ENCODE data around the gene FUZ. TPM values are rescaled to one million over a fixed set of nuclear protein-coding genes. Genes with fewer than 3 reads are reported as not detected.

The FUZ gene
- total and polyA plus RNA-seq, 2 of the 4 experiments (the other 2 are of a cell fraction), result 12.1 to 14.3 TPM

DNA sequence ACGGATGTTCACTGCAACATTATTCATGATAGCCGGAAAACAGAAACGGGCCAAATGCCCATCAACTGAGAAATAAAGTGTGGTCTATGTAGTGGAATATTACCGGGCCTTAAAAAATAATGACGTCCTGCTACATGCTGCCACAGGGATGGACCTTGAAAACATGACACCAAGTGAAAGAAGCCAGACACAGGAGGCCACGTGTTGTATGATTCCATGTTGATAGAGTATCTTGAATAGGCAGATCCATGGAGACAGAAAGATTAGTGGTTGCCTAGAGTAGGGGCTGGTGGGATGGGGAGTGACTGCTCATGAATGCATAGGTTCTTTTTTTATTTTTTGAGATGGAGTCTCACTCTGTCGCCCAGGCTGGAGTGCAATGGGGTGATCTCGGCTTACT lies 42.6 kb downstream of the FUZ start:
- Histone ChIP-seq H3K9me3 (ENCODE audit: control insufficient read depth, insufficient read depth, low read length) (no peaks in the 10 kb centered on the region), H4K20me1 (ENCODE audit: insufficient read depth, low read length) (peaks cover 52% of the 10 kb centered on the region)
- dilution Hi-C loops (cut with HindIII; ENCODE audit: low sequenced_read_pairs, unreplicated experiment), result no loop called here

More for the DNA sequence above, 42.6 kb downstream of the FUZ start:
- Histone ChIP-seq H3K56ac (ENCODE audit: extremely low read depth, insufficient read depth, low read length) (no peak overlapping the region), H2BK20ac (ENCODE audit: low read depth, low read length) (no peak overlapping the region), H3K18ac (ENCODE audit: low read depth, low read length) (no peak overlapping the region), H3K23ac (ENCODE audit: low read depth, low read length) (no peak overlapping the region), H3K9me1 (ENCODE audit: insufficient read depth, low read length) (peaks cover 28% of the 10 kb centered on the region), H3K4ac (ENCODE audit: low read depth, low read length) (no peak overlapping the region), H3K79me1 (ENCODE audit: low read depth in 1 of 2, low read length in 2 of 2) (peaks cover 16 to 73% of the 10 kb centered on the region in 2 experiments), H4K8ac (ENCODE audit: low read depth in 2 of 2, low read length in 2 of 2) (no peak overlapping the region), H3K36me3 (ENCODE audit: control insufficient read depth, insufficient read depth, low read length) (peaks cover 6% of the 10 kb centered on the region), H3K4me1 (ENCODE audit: control insufficient read depth, insufficient read depth, low read length) (peaks cover 10% of the 10 kb centered on the region), H3K14ac (replicated peaks; ENCODE audit: low read depth, low read length) (no peak overlapping the region), H2BK120ac (ENCODE audit: low read depth, low read length) (no peak overlapping the region), H2AK9ac (replicated peaks; ENCODE audit: low read depth, low read length, poor library complexity) (no peak overlapping the region), H3K27me3 (ENCODE audit: control insufficient read depth, insufficient read depth, low read length) (no peaks in the 10 kb centered on the region), H2BK15ac (ENCODE audit: low read depth, low read length) (no peak overlapping the region), H4K91ac (ENCODE audit: insufficient read depth, low read depth, low read length) (no peak overlapping the region), H2AK5ac (ENCODE audit: low read depth, low read length) (no peak overlapping the region), H3K9ac (ENCODE audit: low read depth, low read length) (no peak overlapping the region), H3K4me3 (ENCODE audit: insufficient read depth, low read depth, low read length) (no peak overlapping the region), H3K4me2 (ENCODE audit: low read depth, low read length) (no peak overlapping the region), H2AFZ (replicated peaks; ENCODE audit: low read length, poor library complexity) (no peak overlapping the region), H4K5ac (ENCODE audit: low read depth, low read length) (no peak overlapping the region), H3K27ac (ENCODE audit: insufficient read depth, low read length) (no peak overlapping the region), H2BK5ac (ENCODE audit: low read depth, low read length, poor library complexity, severe bottlenecking) (no peak overlapping the region)
- WGBS, 2 experiments (ENCODE audit: extremely low coverage in 2 of 2, insufficient read length in 1 of 2), result 98% methylated on average over 7 of the region's 8 CpGs; no CpG with 5 or more reads in 1 of the 2 experiments
- in situ Hi-C loops (cut with MboI; ENCODE audit: low sequenced_read_pairs), result no loop called here
- intact Hi-C loops (cut with micrococcal nuclease), result no loop called here
- no peak for ATAC-seq (ENCODE audit: low read depth)
- TSS peak; percentile 27 for BruUV-seq (replicated peaks)
- POLR2A ChIA-PET (ENCODE audit: unreplicated experiment), result no interaction called here
- CTCF ChIA-PET, result no interaction called here
- DNase-seq, result no peak
- TF ChIP-seq RAD21 (IDR thresholded peaks at IDR 0.05; ENCODE audit: low read length) (no peak), NFE2L2 (IDR thresholded peaks at IDR 0.05; ENCODE audit: low read depth, low read length) (no peak), CHD1 (IDR thresholded peaks at IDR 0.05; ENCODE audit: low read depth, low read length) (no peak)

All from IMR-90 (cell line).